Adrenal gland (tissue), 5 donors: ENCODE data around the gene ANK2.

Experiments
- CTCF ChIP-seq, 6 experiments: fragments of 450-650 bp in 4 of 6; fragments of 200-600 bp in 2 of 6; sonication (generic) in 1 of 6; IDR thresholded peaks; 1 replicate in 5 of 6; 2 replicates in 1 of 6; pipeline versions ENCODE4 v1.5.1 to v1.8.0; 2016 to 2021; ENCODE audit warnings: antibody characterized with exemption in 6 of 6, mild to moderate bottlenecking in 2 of 6, moderate library complexity in 1 of 6
- POLR2A ChIP-seq, 2 donors: fragments of 450-650 bp; IDR thresholded peaks; one replicate each; pipeline ENCODE4 v1.6.1; 2017; ENCODE audit warnings: antibody characterized with exemption in 2 of 2, mild to moderate bottlenecking in 2 of 2, moderate library complexity in 1 of 2
- donor health status: DM: no; HTN: no; CAD: no.

GRCh38 chr4:113292371-113293042 lies 243.1 kb downstream of the ANK2 start:
- no peak for TF ChIP-seq CTCF (IDR thresholded peaks at IDR 0.05)
- TF ChIP-seq POLR2A (IDR thresholded peaks at IDR 0.05): no peak
